ENCODE measurements around the gene FARSA. TPM values are rescaled to one million over a fixed set of nuclear protein-coding genes. Genes with fewer than 3 reads are reported as not detected.

The FARSA gene
- total RNA-seq, 1 donor from 2014 or later: 44.4 TPM

- no peak for TF ChIP-seq CTCF (IDR thresholded peaks at IDR 0.05)
- H3K4me1 ChIP-seq: peaks cover 8% of the 10 kb centered on the region
- H3K27ac ChIP-seq: no peak overlapping the region
- intact Hi-C loops (cut with DNase I): no loop called here
- H3K4me3 ChIP-seq: no peak overlapping the region
- peak in 1 of 2 donors; percentile 4 for ATAC-seq
- no peak for DNase-seq
- peaks cover 6% of the 10 kb centered on the region for H3K27me3 ChIP-seq (ENCODE audit: low read depth)
- H3K9me3 ChIP-seq: no peaks in the 10 kb centered on the region
- no peaks in the 10 kb centered on the region for H3K36me3 ChIP-seq
Observed at GRCh38 chr19:12974301-12975220, 41.0 kb upstream of the FARSA start.

GRCh38 chr19:12973236-12973635, 39.7 kb upstream of the FARSA start:
- Histone ChIP-seq H3K36me3 (no peaks in the 10 kb centered on the region), H3K27me3 (ENCODE audit: low read depth) (peaks cover 6% of the 10 kb centered on the region), H3K27ac (no peak overlapping the region), H3K4me3 (no peak overlapping the region), H3K9me3 (no peaks in the 10 kb centered on the region), H3K4me1 (peaks cover 7% of the 10 kb centered on the region)
- no peak for TF ChIP-seq CTCF (IDR thresholded peaks at IDR 0.05)
- intact Hi-C loops (cut with DNase I): no loop called here
- no peak for DNase-seq
- no peak for ATAC-seq

GRCh38 chr19:12970070-12970820, 36.7 kb upstream of the FARSA start:
- no peaks in the 10 kb centered on the region for H3K27me3 ChIP-seq (ENCODE audit: low read depth)
- H3K9me3 ChIP-seq: no peaks in the 10 kb centered on the region
- no peaks in the 10 kb centered on the region for H3K36me3 ChIP-seq
- no peak overlapping the region for H3K27ac ChIP-seq
- DNase-seq (no peak), ATAC-seq (no peak)
- no peak for TF ChIP-seq CTCF (IDR thresholded peaks at IDR 0.05)
- intact Hi-C loops (cut with DNase I): no loop called here
- no peak overlapping the region for H3K4me3 ChIP-seq
- H3K4me1 ChIP-seq: peaks cover 7% of the 10 kb centered on the region

GRCh38 chr19:12969292-12969988, 35.9 kb upstream of the FARSA start, which contains the start of gene DAND5:
Gene DAND5, plus strand, starts transcription at chr19:12969576. Its CDS starts 85 bp downstream, at chr19:12969661.
- intact Hi-C loops (cut with DNase I): no loop called here

More at GRCh38 chr19:12969292-12969988, 35.9 kb upstream of the FARSA start, which contains the start of gene DAND5:
- DNase-seq (no peak), ATAC-seq (no peak)
- H3K4me1 ChIP-seq: peaks cover 9% of the 10 kb centered on the region
- no peak within 1 kb of the TSS for H3K4me3 ChIP-seq
- no peaks in the 10 kb centered on the region for H3K36me3 ChIP-seq
- H3K27ac ChIP-seq: no peak within 1 kb of the TSS
- no peaks in the 10 kb centered on the region for H3K27me3 ChIP-seq (ENCODE audit: low read depth)
- H3K9me3 ChIP-seq: no peaks in the 10 kb centered on the region
- TF ChIP-seq CTCF (IDR thresholded peaks at IDR 0.05): no peak
